RCC 7860 (cell line): ENCODE measurements around the gene VCL.

Experiments
- DNase-seq: peaks from one replicate; pipeline ENCODE4 v3.0.0-alpha.2; 2015; ENCODE audit warnings: low spot score
- FAIRE-seq: peaks from 2 replicates; lab custom pipeline; 2012; peaks lifted over from hg19 to GRCh38; lab: Jason Lieb, UNC

VCL gene

GRCh38 chr10:74067373-74068352 lies 69.7 kb downstream of the VCL start:
- no peak for DNase-seq
- FAIRE-seq, result peak; percentile 15

- FAIRE-seq, result no peak
- peak; percentile 47 for DNase-seq
Measured at GRCh38 chr10:74071157-74071556, 73.2 kb downstream of the VCL start.

- DNase-seq (peak; percentile 79), FAIRE-seq (peak; percentile 90)
Measured at GRCh38 chr10:74072503-74072902, 74.6 kb downstream of the VCL start.

GRCh38 chr10:74075906-74076305 lies 78.0 kb downstream of the VCL start:
- FAIRE-seq, result no peak
- DNase-seq, result no peak

GRCh38 chr10:74076961-74077360 lies 79.0 kb downstream of the VCL start:
- FAIRE-seq (no peak), DNase-seq (no peak)

- no peak for FAIRE-seq
Measured at GRCh38 chr10:74077416-74077815, 79.5 kb downstream of the VCL start.

GRCh38 chr10:74078037-74078436 lies 80.1 kb downstream of the VCL start:
- DNase-seq, result peak; percentile 92
- FAIRE-seq, result peak; percentile 99

More at GRCh38 chr10:74077416-74077815, 79.5 kb downstream of the VCL start:
- DNase-seq, result peak; percentile 88

- FAIRE-seq (no peak), DNase-seq (peak; percentile 37)
Measured at GRCh38 chr10:74079028-74079935, 81.4 kb downstream of the VCL start.

- FAIRE-seq (peak; percentile 93), DNase-seq (peak; percentile 54)
Measured at GRCh38 chr10:74079936-74080590, 82.1 kb downstream of the VCL start.

- DNase-seq, result peak; percentile 58
- FAIRE-seq, result peak; percentile 60
Measured at GRCh38 chr10:74081192-74081803, 83.4 kb downstream of the VCL start.

GRCh38 chr10:74081941-74082718 lies 84.2 kb downstream of the VCL start:
- DNase-seq (no peak), FAIRE-seq (no peak)

GRCh38 chr10:74083304-74083703 lies 85.4 kb downstream of the VCL start:
- FAIRE-seq (no peak), DNase-seq (no peak)

GRCh38 chr10:74084955-74085354 lies 87.0 kb downstream of the VCL start:
- DNase-seq, result no peak
- FAIRE-seq, result no peak

- FAIRE-seq, result no peak
- no peak for DNase-seq
Measured at GRCh38 chr10:74086317-74086716, 88.4 kb downstream of the VCL start.

GRCh38 chr10:74088722-74089121 lies 90.8 kb downstream of the VCL start:
- FAIRE-seq (no peak), DNase-seq (no peak)

- DNase-seq, result no peak
- no peak for FAIRE-seq
Measured at GRCh38 chr10:74092372-74092771, 94.5 kb downstream of the VCL start.

GRCh38 chr10:74093530-74094164 lies 95.7 kb downstream of the VCL start:
- DNase-seq (no peak), FAIRE-seq (no peak)

GRCh38 chr10:74094231-74094630 lies 96.3 kb downstream of the VCL start:
- no peak for FAIRE-seq
- no peak for DNase-seq

GRCh38 chr10:74096777-74097176 lies 98.9 kb downstream of the VCL start:
- FAIRE-seq (no peak), DNase-seq (no peak)
